NCI-H128 (cell line): ENCODE data around the gene KRTAP10-8.
"Not testable (repeated sequence)": the region's sequence is repeated elsewhere in the genome, so short reads cannot be mapped to it uniquely, and the experiment has no call there.

Experiments
- DNase-seq: peaks from one replicate; lab custom pipeline; 2025; ENCODE audit not compliant: unreplicated experiment; lab: John Stamatoyannopoulos, UW

The KRTAP10-8 gene

GRCh38 chr21:44612029-44612486 lies at the start of gene KRTAP10-8:
TSS of gene KRTAP10-8 (plus strand) at chr21:44612079. CDS start at chr21:44612101, 22 bp downstream.
- DNase-seq: no peak

DNA sequence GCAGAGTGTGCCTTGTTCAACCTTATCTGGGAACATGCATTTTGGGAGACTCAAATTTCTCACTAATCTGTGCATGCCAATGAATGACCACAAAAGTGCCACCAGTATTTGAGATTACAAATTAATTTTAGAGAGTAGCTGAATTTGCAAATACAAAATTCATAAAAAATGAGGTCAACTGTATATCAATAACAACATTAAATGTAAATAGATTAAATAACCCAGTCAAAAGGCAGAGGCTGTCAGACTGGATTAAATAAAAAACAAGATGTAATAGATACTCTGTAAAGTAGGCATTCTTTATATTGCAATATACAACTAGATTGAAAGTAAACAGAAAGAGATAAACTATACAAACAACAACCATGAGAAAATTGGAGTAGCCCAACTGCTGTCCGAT lies 47.8 kb upstream of the KRTAP10-8 start:
- DNase-seq: no peak

- no peak for DNase-seq
Observed at GRCh38 chr21:44564886-44565598, 46.8 kb upstream of the KRTAP10-8 start.

- DNase-seq: no peak
Observed at GRCh38 chr21:44566403-44566802, 45.5 kb upstream of the KRTAP10-8 start.

DNA sequence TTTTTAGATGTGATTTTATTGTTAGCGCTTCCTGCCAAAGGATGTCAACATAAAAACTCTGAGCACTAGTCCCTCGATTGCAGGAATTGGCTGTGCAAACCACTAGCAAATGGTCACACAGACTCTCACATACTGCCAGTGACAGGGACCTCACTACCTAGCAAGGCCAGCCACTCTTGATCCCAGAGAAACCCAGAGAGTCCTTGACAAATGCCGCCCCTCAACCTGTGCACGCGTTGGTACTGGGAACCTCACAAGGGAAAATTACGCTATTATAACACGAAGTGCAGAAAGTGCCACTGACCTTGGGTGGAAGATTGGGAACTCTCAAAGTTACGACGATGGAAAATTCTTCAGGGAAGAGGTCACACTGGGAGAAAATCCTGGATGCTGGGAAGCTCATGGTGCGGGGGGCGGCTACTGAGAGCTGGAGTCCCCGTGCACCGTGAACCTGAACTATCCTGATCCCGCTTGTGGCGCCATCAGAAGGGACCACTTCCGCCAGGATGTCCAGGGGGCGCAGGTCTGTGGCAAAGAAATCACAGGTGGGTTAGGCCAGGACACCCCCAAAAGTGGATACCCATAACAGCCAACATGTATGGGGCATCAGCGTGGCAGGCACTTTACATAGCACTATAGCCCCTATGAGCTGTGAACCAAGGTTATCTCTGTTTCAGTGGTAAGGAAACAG lies 44.3 kb upstream of the KRTAP10-8 start:
- DNase-seq: no peak

DNA sequence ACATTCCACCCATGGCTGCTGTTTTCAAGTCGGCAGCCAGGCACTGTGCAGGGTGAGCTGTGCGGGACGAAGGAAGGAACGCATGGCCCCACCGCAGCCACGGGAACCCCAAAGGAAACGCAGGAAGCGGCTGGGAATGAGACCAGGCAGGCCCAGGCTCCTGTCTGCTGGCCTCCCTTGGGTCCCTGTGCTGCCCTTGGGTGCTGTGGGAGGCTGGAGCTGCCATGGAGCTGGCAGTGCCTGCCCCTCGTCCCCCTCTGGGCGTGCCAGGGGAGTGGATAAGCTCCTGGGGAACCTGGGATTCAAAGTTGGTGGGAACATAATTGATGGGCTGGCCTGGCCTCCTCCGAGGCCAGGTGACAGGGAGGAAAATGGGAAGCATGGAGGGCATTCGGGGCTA lies 43.6 kb upstream of the KRTAP10-8 start:
- DNase-seq: no peak

- no peak for DNase-seq
Observed at GRCh38 chr21:44568667-44569556, 43.0 kb upstream of the KRTAP10-8 start.

- DNase-seq: no peak
Observed at GRCh38 chr21:44569861-44570517, 41.9 kb upstream of the KRTAP10-8 start.

- DNase-seq: no peak
Observed at GRCh38 chr21:44571296-44571695, 40.6 kb upstream of the KRTAP10-8 start.

DNA sequence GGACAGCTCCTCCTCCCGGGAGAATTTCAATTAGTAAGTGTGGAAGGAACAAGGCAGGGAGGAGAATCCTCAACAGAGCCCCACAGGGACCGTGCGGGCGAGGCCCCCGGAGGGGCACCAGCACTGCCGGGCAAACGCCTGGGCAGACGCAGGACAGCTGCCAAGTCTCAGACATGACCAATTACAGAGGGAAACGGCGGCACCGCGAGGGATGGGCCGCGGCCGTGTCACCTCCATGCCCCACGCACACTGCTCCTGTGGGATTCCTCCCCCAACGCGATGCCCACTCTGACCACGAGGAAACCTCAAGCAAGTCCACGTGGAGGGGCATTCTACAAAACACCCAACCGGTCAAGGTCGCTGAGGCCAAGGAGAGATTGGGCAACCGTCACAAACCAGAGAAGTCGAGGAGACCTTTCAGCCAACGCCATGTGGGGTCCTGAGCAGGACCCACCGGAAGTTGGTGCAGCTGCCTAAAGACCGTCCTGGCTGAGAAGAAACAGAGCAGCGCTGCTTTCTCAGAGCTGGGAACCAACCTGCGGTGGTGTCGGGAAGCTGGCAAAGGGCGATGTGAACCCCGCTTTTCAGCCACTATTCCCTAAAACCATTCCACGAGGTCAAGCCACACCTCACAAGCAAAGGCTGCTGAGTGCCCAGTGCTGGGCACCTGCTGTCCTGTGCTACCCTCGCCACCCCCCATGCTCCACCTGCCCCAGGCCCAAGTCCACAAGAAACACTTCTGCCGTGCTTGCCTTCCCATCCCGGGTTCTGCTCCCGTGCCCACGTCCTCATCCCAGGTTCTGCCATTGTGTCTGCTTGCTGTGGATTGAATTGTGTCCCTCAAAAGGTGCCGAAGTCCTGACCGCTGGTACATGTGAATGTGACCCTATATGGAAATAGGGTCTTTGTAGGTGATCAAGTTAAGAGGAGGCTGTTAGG lies 39.8 kb upstream of the KRTAP10-8 start:
- no peak for DNase-seq

DNA sequence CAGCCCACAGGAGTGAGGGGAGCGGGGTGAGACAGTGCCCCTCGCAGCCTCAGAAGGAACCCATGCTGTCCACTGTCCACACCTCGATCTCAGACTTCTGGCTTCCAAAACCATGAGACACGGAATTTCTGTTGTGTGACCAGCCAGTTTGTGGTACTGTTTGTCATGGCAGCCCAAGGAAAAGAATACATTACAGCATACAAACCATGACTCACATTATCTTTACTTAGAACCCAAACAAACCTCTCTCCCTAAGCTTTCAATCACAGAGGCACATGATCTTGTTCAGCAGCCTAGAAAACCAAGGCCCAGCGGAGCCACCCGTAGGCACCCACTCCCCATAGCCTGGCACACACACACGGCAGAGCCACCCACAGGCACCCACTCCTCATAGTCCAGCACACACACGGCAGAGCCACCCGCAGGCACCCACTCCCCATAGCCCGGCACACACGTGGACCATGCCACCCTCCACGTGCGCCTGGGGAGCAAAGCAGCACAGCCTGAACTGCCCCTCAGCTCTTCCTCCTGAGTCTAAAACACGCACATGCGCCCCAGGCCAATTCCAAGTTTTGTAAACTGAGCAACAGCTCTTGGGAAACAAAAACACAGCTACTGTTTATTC lies 38.8 kb upstream of the KRTAP10-8 start:
- DNase-seq: no peak

GRCh38 chr21:44573630-44574456 lies 38.0 kb upstream of the KRTAP10-8 start, which contains the start of gene KRTAP10-4:
TSS of gene KRTAP10-4 (plus strand) at chr21:44573729. CDS start at chr21:44573759, 30 bp downstream.
- DNase-seq: not testable (repeated sequence)

DNA sequence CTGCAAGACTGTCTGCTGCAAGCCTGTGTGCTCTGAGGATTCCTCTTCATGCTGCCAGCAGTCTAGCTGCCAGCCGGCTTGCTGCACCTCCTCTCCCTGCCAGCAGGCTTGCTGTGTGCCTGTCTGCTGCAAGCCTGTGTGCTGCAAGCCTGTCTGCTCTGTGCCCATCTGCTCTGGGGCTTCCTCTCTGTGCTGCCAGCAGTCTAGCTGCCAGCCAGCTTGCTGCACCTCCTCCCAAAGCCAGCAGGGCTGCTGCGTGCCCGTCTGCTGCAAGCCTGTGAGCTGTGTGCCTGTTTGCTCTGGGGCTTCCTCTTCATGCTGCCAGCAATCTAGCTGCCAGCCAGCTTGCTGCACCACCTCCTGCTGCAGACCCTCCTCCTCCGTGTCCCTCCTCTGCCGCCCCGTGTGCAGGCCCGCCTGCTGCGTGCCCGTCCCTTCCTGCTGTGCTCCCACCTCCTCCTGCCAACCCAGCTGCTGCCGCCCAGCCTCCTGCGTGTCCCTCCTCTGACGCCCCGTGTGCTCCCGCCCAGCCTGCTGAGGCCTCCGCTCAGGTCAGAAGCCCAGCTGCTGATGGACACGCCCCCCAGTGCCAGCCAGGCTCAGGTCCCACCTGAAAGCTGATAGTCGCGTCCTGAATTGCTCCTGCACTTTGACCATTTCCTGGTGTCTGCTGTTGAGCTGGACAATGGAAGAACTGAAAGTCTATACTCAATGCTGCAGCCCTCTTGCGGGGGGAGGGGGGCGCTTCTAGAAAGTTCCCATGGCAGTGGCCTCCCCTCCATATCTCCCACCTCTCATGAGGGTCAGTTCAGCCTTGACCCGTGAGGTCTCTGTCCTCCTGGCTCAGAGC lies 37.2 kb upstream of the KRTAP10-8 start:
- no peak for DNase-seq

GRCh38 chr21:44575307-44576024 lies 36.4 kb upstream of the KRTAP10-8 start:
- DNase-seq: no peak

DNA sequence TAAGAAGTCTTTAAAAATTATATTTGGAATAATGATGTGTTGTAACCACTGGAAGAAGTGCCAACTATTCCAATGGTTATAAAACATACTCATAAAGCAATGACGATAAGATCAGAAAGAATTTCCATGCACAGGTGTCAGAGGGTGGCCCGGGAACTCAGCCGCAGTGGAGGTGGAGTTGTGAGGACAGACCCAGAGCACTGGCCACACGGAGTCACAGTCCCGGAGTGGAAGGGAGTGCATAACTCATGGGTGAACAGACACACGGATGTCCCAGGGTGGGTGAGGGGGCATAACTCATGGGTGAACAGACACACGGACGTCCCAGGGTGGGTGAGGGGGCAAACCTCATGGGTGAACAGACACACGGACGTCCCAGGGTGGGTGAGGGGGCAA lies 35.9 kb upstream of the KRTAP10-8 start:
- no peak for DNase-seq

GRCh38 chr21:44578371-44579055 lies 33.4 kb upstream of the KRTAP10-8 start:
- DNase-seq: no peak
